ENCODE results near the gene TTC1. TPM values are rescaled to one million over a fixed set of nuclear protein-coding genes. Genes with fewer than 3 reads are reported as not detected.
"Not testable (repeated sequence)": the region's sequence is repeated elsewhere in the genome, so short reads cannot be mapped to it uniquely, and the experiment has no call there.

The TTC1 gene
- total RNA-seq, 1 donor from 2014 or later: 118 TPM

- intact Hi-C loops (cut with micrococcal nuclease): no loop called here
- DNase-seq (no peak), ATAC-seq (no peak)
Observed at GRCh38 chr5:159990506-159990905, 18.4 kb upstream of the TTC1 start.

GRCh38 chr5:159992566-159992965 is 16.4 kb upstream of the TTC1 start:
- DNase-seq: no peak
- intact Hi-C loops (cut with micrococcal nuclease): no loop called here
- ATAC-seq: no peak

DNA sequence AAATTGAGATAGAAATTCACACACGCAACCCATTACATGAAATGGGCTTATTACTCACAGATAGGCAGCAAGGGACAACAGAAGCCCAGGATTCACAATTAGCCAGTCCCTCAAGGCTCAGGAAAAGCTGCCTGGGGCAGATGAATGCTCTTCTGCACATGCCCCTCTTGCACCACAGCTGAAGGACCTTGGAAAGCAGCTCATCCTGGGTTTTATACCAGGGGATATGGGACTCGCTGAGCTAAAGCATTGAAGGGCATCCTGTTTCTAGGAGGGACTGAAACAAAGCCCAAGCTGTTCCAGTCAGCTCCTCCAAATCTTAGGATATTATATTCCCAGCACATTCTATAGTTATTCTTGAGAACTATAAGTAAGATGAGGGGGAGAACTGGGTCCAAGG is 15.7 kb upstream of the TTC1 start:
- intact Hi-C loops (cut with micrococcal nuclease): no loop called here
- DNase-seq (no peak), ATAC-seq (no peak)

DNA sequence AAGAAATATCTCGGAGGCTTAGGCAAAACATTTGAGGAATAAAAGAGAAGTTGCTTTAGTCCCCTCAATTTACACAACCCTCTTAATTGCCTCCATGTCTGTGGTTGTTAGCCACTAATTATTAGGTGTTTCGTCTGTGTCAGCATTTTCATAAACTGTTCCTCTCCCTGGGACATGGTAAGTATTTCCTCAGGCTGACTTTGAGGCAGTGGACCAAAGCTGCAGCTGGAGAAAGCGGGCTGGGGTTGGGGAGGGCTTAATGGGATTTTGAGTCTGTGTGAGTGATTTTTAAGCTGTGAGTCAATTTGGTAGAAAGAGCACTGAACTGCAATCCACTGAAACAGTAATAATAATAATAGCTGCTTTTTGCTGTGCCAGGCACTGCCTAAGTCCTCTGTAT is 13.0 kb upstream of the TTC1 start:
- intact Hi-C loops (cut with micrococcal nuclease): no loop called here
- no peak for ATAC-seq
- DNase-seq: no peak

- ATAC-seq (no peak), DNase-seq (no peak)
- intact Hi-C loops (cut with micrococcal nuclease): no loop called here
Observed at GRCh38 chr5:160001457-160001856, 7.5 kb upstream of the TTC1 start.

DNA sequence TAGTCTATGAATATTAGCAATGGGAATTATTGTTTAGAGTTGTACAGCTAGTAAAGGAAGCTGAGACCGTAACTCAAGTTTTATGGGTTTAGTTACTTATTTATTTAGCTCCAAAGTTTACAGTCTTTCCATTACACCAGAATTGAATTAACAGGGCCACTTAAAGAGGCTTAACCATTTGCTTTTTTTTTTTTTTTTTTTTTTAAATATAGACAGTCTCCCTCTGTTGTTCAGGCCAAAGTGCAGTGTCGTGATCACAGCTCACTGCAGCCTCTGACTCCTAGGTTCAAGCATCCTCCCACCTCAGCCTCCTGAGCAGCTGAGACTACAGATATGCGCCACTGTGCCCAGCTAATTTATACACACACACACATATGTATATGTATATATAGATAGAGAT is 1.4 kb upstream of the TTC1 start:
- intact Hi-C loops (cut with micrococcal nuclease): no loop called here
- DNase-seq: no peak
- ATAC-seq: no peak

- DNase-seq; intact Hi-C loops (cut with micrococcal nuclease); ATAC-seq: not testable (repeated sequence)
Observed at GRCh38 chr5:160008529-160008876, 436 bp upstream of the TTC1 start.

DNA sequence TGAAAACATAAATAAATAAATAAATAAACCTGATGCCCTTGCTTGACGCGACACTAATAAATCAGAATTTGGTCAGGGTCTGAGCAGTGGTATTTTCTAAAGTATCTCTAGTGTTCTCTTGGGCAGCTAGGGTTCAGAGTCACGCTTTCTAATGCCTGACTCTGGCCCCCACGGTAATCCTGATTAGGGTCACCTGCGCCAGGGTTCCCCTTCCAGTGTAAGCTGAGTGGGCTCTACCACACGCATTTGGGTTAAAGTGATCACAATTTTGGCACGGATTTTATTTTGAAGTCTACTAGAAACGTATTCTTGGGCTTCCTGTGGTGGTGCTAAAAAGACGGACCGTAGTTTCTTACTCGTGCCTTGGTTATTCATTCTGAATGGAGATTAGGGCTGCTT is 651 bp downstream of the TTC1 start:
- ATAC-seq: peak; percentile 8
- intact Hi-C loops (cut with micrococcal nuclease): no loop called here

DNA sequence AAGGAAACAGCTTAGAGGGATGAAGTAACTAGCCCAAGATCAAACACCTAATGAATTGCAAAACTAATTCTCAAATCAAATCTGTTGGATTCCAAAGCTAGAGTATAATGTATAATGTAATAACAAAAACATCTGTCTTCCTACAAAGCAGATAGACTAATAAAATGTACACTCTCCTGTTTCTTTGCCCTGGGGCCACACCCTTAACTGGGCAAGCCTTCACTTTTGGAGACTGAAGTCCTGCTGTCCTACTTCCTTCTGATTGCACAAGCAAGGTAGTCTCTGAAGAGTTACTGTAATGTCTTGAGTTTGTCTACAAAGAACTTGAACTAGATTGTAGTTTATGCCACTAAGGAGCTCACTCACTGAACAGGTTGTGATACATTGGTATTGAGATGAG is 2.5 kb downstream of the TTC1 start:
- no peak for DNase-seq
- intact Hi-C loops (cut with micrococcal nuclease): no loop called here
- ATAC-seq: no peak

More for the DNA sequence above, 651 bp downstream of the TTC1 start:
- no peak for DNase-seq

DNA sequence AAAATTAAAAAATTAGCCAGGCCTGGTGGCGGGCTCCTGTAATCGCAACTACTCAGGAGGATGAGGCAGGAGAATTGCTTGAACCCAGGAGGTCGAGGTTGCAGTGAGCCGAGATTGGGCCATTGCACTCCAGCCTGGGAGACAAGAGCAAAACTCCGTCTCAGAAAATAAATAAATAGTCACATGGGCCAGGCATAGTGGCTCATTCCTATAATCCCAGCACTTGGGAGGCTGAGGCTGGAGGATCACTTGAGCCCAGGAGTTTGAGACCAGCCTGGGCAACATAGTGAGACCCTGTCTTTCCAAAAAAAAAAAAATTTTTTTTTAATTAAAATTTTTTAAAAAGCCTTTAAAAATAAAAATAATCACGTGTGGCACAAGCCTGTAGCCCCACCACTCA is 5.3 kb downstream of the TTC1 start:
- ATAC-seq; intact Hi-C loops (cut with micrococcal nuclease); DNase-seq: not testable (repeated sequence)

GRCh38 chr5:160018945-160019625 is 10.1 kb downstream of the TTC1 start:
- ATAC-seq (no peak), DNase-seq (no peak)
- intact Hi-C loops (cut with micrococcal nuclease): no loop called here

DNA sequence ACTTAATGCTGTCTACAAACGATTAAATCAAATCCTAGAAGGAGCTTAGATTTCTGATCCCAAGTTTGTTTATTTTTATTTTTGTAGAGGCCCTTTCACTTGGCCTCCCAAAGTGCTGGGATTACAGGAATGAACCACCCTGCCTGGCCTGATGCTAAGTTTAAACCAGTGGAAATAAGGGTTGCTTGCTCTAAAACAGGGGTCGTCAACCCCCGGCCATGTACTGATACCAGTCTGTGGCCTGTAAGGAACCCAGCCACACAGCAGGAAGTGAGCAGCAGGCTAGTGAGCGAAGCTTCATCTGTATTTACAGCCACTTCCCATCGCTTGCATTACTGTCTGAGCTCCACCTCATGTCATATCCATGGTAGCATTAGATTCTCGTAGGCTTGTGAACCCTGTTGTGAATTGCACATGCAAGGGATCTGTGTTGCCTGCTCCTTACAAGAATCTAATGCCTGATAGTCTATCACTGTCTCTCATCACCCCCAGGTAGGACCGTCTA is 11.4 kb downstream of the TTC1 start:
- intact Hi-C loops (cut with micrococcal nuclease): loop anchor here (5.0 kb wide), 1 partner anchor 327 kb away; no protein-coding TSS in a partner anchor
- no peak for ATAC-seq
- DNase-seq: no peak

DNA sequence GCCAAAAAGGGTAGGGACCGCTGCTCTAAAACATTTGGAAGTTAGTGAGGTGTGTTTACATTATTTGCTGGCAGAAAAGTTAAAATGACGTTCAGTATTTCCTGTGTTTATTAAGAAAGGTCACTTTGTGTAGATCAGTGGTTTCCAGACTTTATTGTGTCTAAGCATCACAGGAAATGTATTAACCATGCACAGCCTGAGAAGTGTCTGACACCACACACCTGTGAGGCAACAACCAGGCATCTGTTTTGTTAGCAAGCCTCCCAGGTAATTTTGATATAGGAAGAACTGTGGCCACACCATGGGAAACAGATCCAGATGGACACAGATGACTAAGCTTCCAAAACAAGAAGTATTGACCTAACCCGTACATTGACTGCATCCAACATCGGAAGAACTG is 12.0 kb downstream of the TTC1 start:
- intact Hi-C loops (cut with micrococcal nuclease): loop anchor here (5.0 kb wide), 1 partner anchor 326 kb away; no protein-coding TSS in a partner anchor
- no peak for ATAC-seq
- DNase-seq: no peak

- peak; percentile 89 for ATAC-seq
- no peak for DNase-seq
- intact Hi-C loops (cut with micrococcal nuclease): loop anchor here (5.0 kb wide), 1 partner anchor 325 kb away; no protein-coding TSS in a partner anchor
Observed at GRCh38 chr5:160021831-160022446, 13.0 kb downstream of the TTC1 start.

DNA sequence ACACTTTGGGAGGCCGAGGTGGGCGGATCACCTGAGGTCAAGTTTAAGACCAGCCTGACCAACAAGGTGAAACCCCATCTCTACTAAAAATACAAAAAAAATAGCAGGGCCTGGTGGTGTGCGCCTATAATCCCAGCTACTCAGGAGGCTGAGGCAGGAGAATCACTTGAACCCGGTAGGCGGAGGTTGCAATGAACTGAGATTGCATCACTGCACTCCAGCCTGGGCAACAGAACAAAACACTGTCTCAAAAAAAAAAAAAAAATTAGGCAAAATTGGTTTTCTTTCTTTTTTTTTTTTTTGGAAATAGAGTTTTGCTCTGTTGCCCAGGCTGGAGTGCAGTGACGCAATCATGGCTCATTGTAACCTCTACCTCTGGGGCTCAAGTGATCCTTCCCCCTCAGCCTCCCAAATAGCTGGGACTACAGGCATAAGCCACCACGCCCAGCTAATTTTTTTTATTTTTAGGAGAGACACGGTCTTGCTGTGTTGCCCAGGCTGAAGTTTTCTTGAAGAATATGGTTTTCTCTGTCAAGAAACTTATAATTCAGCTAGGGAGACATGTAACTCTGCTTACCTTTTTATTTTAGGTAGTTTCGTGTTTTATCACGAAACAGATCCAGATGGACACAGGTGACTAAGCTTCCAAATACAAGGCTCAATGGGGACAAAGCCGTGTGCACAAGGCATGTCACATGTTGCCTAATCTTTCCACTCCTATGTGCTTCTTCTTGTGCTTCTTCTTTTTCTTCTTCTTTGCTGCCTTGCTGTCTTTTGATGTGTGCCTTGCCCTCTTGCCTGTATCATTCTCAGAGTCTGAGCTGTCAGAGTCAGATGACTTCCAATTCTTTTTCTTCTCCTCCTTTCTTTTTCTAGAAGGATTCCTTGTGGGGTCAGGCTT is 14.3 kb downstream of the TTC1 start:
- DNase-seq (no peak), ATAC-seq (peak; percentile 22)
- intact Hi-C loops (cut with micrococcal nuclease): loop anchor here (5.0 kb wide), 1 partner anchor 324 kb away; no protein-coding TSS in a partner anchor

- no peak for DNase-seq
- intact Hi-C loops (cut with micrococcal nuclease): loop anchor here (5.0 kb wide), 1 partner anchor 323 kb away; no protein-coding TSS in a partner anchor
- ATAC-seq: no peak
Observed at GRCh38 chr5:160023908-160024630, 15.1 kb downstream of the TTC1 start.

DNA sequence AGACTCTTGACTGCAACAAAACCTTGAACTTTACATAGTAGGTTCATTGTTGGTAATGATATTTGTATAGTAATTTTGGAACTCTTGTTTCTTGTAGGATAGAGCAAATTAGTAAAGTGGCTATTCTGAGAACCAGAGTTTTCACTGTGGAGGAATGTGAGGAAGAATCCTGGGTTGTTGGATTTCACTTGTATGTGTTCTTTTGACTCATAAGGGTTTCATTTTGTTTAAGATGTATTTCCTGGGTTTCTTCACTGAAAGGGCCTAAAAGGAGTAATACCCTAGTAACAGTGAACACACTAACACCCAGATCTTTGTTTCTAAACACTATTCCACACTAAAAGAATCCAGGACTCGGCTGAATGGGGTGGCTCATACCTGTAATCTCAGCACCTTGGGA is 20.1 kb downstream of the TTC1 start:
- ATAC-seq (no peak), DNase-seq (no peak)
- intact Hi-C loops (cut with micrococcal nuclease): no loop called here

DNA sequence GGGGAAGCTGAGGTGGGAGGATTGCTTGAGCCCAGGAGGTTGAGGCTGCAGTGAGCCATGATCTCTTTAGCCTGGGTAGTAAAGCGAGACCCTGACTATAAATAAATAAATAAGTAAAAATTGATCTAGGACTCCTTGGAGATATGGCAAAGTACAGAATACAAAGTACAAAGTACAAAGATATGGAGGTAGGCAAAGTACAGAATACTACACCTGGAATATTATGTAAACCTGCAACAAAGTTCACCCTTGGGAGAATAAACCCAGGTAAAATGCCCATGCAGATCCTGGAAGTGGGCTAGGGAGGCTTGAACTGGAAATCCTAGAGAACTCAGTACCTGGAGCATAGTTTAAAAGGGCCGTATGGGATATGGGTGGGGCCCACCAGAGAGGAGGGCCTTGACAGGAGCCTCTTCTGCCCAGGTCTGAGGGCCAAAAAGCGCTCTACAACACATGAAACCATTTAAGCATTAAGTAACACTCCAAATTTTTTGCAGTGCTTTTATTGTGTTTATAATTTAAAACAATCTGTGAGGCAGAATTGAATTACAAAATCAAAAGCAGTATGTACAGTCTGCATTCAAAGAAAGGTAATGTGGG is 20.7 kb downstream of the TTC1 start:
- no peak for ATAC-seq
- intact Hi-C loops (cut with micrococcal nuclease): no loop called here

More for the DNA sequence above, 20.7 kb downstream of the TTC1 start:
- no peak for DNase-seq

Measured in left ventricle myocardium superior (tissue), 1 donor.